OCI-LY3 (cell line): ENCODE data around the gene ACP7.

Experiments used
- EZH2phosphoT487 ChIP-seq: fragments of 200-600 bp; shearing (Covaris generic); IDR thresholded peaks from 2 replicates; pipeline ENCODE4 v1.6.1; 2018; ENCODE audit warnings: antibody characterized with exemption, mixed run types, low read depth
- TF ChIP-seq, protein P1 (sequence below): fragments of 200-600, 300-600 bp; sonication (generic); IDR thresholded peaks from 2 replicates; pipeline ENCODE4 v1.5.1; 2014; ENCODE audit warnings: antibody characterized with exemption, low read length, low read depth

GRCh38 chr19:39139971-39140453 lies 55.8 kb downstream of the ACP7 start:
- TF ChIP-seq, protein P1, sequence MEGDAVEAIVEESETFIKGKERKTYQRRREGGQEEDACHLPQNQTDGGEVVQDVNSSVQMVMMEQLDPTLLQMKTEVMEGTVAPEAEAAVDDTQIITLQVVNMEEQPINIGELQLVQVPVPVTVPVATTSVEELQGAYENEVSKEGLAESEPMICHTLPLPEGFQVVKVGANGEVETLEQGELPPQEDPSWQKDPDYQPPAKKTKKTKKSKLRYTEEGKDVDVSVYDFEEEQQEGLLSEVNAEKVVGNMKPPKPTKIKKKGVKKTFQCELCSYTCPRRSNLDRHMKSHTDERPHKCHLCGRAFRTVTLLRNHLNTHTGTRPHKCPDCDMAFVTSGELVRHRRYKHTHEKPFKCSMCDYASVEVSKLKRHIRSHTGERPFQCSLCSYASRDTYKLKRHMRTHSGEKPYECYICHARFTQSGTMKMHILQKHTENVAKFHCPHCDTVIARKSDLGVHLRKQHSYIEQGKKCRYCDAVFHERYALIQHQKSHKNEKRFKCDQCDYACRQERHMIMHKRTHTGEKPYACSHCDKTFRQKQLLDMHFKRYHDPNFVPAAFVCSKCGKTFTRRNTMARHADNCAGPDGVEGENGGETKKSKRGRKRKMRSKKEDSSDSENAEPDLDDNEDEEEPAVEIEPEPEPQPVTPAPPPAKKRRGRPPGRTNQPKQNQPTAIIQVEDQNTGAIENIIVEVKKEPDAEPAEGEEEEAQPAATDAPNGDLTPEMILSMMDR = no peak
- no peak for TF ChIP-seq EZH2phosphoT487
